Frontal cortex (tissue), 4 donors: ENCODE measurements around the gene WBP4. TPM values are rescaled to one million over a fixed set of nuclear protein-coding genes. Genes with fewer than 3 reads are reported as not detected.
"Not testable (repeated sequence)": the region's sequence is repeated elsewhere in the genome, so short reads cannot be mapped to it uniquely, and the experiment has no call there.

Experiments
- DNase-seq, 2 donors: peaks; one replicate each; pipeline ENCODE4 v3.0.0; 2012; ENCODE audit warnings: low spot score in 2 of 2
- FAIRE-seq: peaks from 2 replicates; lab custom pipeline; 2012; peaks lifted over from hg19 to GRCh38; lab: Jason Lieb, UNC
- total RNA-seq: library from RNA; depleted of rRNA; stranded (reverse); fragments of >200 nt; gene quantifications from one replicate; pipeline ENCODE4 v1.2.3, GENCODE V29; 2014
- donor health status: control.
- donor health status: control.
- donor health status: control.

WBP4 gene
- total RNA-seq, 1 donor from 2014 or later, result 13.9 TPM

GRCh38 chr13:41042419-41042818 lies 18.9 kb upstream of the WBP4 start:
- DNase-seq, FAIRE-seq: not testable (repeated sequence)

- no peak for FAIRE-seq
- no peak for DNase-seq
Observed at GRCh38 chr13:41048640-41049039, 12.7 kb upstream of the WBP4 start.

DNA sequence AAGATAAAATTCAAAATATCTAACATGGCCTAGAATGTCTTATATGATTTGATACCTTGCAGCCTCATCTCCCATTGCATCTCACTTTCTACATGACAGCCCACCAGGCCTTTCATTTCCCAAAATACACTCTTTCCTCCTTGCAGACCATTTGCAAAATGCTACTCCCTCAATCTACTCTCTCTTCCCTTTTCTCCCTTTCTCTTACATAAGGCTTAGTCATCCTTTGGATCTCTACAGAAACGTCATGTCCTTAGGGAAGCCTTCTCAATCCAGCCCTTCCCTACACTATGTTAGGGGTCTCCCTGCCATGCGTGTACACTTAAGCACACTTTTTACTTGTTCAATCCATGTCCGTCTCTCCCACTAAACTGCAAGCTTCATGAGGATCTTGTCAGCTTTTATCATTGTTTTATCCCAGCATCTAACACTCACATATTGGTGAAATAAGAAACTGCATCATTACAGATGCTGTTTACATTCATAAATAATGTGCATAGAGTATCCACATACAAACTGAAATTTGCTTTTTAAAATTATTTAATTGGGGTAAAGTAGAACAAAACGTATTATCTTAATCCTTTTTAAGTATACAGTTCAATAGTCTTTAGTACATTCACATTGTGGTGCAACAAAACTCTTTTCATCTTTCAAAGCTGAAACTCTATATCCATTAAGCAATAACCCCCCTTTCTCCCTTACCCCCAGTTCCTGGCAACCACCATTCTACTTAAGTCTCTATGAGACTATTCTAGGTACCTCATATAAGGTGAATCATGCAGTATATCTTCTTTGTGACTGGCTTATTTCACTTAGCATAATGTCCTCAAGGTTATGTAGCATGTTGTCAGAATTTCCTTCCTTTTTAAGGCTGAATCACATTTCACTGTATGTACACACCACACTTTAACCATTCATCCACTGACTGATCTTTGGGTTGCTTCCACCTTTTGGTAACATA lies 11.5 kb upstream of the WBP4 start:
- DNase-seq, result no peak
- no peak for FAIRE-seq

DNA sequence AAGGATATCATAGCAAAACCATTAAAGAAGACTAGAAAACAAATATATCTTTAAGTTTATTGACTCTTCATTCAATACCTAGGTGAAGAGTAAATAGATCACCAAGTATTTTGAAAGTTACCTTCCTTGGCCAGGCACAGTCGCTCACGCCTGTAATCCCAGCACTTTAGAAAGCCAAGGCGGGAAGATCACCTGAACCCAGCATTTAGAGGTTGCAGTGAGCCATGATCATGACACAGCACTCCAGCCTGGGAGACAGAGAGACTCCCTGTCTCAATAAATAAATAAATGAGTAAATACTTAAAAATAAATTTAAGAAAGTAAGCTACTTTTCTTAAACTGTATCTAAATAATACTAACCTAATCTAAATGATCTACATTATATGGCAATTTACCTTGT lies 8.9 kb upstream of the WBP4 start:
- no peak for DNase-seq
- FAIRE-seq, result no peak

DNA sequence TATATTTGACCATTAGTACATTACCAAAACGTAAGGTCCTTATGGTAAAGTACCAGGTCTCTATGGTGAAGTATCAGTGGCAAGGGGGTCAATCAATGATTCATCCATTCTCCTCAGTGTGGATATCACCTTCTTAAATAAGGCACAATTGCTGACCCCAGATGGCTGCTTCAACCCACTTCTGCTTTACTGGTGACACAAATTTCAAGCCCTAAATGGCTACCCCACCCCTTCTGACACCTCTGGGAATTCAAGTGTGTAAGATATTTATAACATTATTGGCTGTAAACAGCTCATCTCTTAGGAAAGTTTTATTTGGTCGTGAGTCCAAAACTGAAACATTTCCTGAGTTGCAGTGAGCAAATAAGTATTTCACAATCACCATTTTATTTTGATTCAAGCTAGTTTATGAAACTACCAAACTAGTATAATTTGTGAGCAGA lies 7.9 kb upstream of the WBP4 start:
- FAIRE-seq, result no peak
- DNase-seq, result no peak

- DNase-seq (no peak), FAIRE-seq (no peak)
Observed at GRCh38 chr13:41054212-41054877, 7.0 kb upstream of the WBP4 start.

GRCh38 chr13:41054919-41055619 lies 6.2 kb upstream of the WBP4 start:
- no peak for FAIRE-seq

DNA sequence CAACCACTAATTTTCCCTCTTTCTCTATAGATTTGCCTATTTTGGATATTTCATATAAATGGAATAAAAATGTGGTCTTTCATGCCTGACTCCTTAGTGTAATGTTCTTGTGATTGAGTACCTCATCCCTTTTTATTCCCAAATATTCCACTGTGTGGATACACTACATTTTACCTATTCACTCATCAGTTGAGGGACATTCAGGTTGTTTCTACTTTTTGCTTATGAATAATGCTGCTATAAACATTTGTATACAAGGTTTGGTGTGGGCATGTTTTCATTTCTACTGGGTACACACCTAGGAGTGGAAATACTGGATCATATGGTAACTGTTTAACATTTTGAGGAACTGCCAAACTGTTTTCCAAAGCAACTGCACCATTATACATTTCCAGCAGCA lies 5.1 kb upstream of the WBP4 start:
- no peak for DNase-seq
- no peak for FAIRE-seq

More at GRCh38 chr13:41054919-41055619, 6.2 kb upstream of the WBP4 start:
- no peak for DNase-seq

DNA sequence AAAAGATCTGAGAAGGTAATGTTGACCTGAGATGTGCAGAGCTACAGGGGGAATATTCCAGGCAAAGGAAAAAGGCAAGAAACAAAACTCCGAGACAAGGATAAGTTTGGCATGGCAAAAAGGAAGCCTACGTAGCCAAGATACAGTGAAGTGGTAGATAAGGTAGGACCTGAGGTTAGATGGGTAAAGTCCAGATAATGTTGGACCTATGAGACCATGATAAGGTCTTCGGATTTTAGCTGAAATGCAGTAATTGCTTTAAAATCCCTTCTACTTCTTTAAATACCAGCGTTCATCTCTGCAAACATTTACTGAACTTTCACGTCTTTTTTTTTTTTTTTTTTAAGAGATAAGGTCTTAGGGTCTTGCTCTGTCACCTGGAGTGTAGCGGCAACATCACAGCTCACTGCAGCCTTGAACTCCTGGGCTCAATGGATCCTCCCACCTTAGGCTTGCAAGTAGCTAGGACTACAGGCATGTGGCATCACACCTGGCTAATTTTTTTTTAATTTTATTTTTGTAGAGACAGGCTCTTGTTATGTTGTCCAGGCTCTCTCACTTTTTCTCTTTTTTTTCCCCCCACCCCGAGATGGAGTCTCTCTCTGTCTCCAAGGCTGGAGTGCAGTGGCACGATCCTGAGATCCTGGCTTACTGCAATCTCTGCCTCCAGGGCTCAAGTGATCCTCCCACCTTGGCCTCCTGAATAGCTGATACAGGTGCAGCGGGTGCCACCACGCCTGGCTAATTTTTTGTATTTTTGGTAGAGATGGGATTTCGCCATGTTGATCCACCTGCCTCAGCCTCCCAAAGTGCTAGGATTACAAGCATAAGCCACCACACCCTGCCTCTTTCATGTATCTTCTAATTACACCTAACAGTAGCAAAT lies 4.2 kb upstream of the WBP4 start:
- no peak for FAIRE-seq
- no peak for DNase-seq

DNA sequence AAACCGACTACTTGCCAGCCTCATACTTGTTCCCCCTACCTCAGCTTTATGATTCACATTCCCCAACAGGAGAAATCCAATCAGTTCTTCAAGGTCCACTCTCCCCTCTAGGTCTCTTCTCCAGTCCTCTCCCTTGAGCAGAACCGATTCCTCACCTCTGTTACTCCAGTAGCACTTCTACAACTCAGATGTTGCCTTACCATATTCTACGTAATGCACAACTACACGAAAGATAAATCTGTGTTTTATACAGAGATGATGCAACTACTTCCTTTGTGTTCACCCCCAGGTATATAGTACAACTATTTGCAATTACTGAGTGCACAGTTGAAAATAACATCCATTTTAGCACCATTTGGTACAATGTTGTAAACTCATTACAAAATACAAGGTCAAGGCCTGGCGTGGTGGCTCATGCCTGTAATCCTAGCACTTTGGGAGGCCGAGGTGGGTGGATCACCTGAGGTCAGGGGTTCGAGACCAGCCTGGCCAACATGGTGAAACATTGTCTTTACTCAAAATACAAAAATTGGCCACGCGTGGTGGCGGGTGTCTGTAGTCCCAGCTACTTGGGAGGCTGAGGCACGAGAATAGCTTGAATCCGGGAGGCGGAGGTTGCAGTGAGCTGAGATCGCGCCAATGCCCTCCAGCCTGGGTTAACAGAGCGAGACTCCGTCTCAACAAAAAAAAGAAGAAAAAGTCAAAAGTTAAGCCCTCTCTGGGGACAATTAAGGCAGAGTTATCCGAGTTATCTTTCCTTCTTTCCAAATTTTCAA lies 2.8 kb upstream of the WBP4 start:
- no peak for FAIRE-seq
- DNase-seq, result no peak

GRCh38 chr13:41059456-41060081 lies 1.7 kb upstream of the WBP4 start:
- FAIRE-seq (no peak), DNase-seq (no peak)

DNA sequence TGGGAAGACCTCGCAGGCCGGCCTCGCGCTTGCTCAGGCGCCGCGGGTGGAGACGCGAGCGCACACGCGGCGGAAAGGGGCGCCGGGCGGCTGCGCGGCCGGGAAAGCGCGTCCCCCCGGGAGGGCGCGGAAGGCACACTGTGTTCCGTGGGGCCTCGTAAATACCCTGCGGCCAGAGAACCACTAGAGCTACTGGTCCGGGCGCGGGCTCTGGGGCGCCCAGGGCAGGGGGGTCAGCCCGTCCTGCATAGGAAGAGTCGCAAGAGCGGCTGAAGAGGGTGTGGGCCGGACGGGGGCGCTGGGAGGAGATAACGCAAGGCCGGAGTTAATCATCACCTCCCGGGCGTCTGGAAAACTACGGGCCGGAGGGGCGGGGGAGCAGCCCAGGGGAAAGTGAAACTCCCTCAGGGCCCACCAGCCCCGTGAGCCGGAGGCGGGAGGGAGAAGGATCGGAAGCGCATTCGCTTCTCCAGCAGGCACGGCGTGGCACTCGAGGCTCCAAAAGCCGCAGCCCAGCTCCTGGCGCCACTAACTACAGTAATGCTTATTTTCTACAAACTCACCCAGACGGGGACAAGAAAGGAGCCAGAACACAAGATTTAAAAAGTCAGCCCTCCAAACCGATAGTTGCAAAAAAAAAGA lies 1.1 kb upstream of the WBP4 start:
- no peak for FAIRE-seq

GRCh38 chr13:41060724-41061074 lies 610 bp upstream of the WBP4 start:
- DNase-seq, result peak; percentile 53 to 58
- no peak for FAIRE-seq

More for the DNA sequence above, 1.1 kb upstream of the WBP4 start:
- DNase-seq, result peak; percentile 71 to 75

DNA sequence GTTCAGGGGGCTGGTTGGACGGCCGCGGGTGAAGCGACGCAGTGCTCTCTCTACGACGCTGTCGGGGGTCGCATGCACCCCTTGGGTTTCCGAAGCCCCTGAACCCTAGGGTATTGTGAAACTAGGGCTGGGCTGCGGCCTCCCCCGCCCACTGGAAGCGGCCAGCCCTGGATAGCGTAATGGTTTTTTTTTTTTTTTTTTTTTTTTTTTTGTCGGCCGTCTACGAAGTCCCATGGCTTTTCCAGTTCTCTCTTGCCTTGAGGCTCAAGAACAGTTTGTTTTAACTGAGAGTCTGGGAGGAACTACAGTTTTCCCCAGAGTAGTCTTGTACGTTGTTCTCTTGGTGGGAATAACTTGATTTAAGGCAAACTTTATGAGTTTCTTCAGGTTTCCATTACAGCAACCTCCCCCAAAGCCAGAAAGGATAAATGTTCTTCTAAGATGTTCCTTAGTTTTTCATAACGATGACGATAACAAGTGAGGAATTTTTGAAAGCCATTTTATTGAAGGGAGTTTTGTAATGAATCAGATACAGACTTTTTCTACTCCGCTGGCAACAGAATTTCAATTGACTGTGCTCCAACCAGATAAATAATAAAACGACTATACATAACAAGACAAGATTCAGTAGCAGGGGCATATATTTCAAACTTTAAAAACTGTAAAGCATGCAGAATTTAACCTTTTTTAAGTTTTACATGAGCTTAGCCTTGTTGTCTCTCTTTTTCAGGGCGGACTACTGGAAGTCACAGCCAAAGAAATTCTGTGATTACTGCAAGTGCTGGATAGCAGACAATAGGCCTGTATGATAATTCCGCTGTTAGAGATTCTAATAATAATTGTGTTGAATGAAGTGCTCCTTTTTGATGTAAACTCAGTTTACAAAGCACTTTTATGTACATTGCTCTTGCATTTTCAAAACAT lies 867 bp downstream of the WBP4 start:
- DNase-seq (peak; percentile 40 to 42), FAIRE-seq (no peak)

GRCh38 chr13:41064493-41064892 lies 3.2 kb downstream of the WBP4 start:
- FAIRE-seq (no peak), DNase-seq (peak in 1 of 2 donors; percentile 16)

DNA sequence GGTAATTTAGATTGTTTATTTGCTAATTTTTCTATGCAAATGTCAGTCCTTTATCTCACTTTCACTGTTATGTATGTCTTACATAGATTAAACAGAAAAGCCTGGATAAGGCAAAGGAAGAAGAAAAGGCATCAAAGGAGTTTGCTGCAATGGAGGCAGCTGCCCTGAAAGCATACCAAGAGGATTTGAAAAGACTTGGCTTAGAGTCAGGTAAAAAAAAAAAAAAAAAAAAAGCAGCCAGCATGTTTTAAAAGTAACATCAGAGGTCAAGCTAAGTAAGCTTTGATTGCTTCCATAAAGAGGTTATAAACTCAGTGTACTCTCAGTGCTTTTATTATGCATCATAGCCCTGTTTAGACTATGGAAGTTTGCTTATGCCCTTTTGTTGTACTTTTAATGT lies 3.8 kb downstream of the WBP4 start:
- no peak for DNase-seq
- no peak for FAIRE-seq

DNA sequence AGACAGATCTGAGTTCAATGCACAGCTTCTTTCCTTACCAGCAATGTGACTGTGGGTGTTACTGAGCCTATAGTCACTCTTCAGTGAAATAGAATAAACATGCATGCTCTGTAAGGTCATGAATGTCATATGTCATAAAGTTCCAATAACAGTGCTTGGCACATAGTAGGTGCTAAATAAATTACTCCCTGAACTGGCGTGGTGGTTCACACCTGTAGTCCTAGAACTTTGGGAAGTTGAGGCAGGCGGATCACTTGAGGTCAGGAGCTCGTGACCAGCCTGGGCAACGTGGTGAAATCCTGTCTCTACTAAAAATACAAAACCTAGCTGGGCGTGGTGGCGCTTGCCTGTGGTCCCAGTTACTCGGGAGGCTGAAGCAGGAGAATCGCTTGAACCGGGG lies 13.2 kb downstream of the WBP4 start:
- FAIRE-seq (no peak), DNase-seq (no peak)
